ENCODE data around the gene PRPF8. TPM values are rescaled to one million over a fixed set of nuclear protein-coding genes. Genes with fewer than 3 reads are reported as not detected.

Gene PRPF8
- total RNA-seq, 1 experiment from 2014 or later = 296 TPM

DNA sequence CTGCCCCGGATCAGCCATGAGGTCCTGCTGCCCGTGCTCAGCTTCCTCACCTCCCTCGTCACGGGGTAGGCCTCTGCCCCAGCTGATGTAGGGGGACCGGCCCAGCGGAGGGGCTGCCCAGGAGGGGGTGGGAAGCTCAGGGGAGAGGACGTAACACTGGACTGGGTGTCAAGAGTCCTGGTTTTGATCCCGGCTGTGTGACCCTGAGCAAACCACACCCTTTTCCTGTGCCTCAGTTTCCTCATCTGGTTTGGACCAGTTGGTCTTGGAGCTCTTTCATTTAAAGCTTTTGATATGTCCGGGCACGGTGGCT lies 46.5 kb upstream of the PRPF8 start:
- in situ Hi-C loops (cut with HindIII; ENCODE audit: low pct_unique_long_range_greater_than_20kb, low sequenced_read_pairs) (no loop called here), intact Hi-C loops (cut with micrococcal nuclease; ENCODE audit: unreplicated experiment) (no loop called here)
- POLR2A ChIA-PET = interaction anchor here (0.5 kb wide), 1 partner anchor 142 kb away, joined by 7 read pairs; no protein-coding TSS in a partner anchor
- Histone ChIP-seq H3K27ac (ENCODE audit: low read length) (no peak overlapping the region), H3K4me3 (ENCODE audit: low read depth in 2 of 2, low read length in 2 of 2) (no peak overlapping the region), H3K9me3 (ENCODE audit: control insufficient read depth, insufficient read depth, low read depth, low read length) (no peaks in the 10 kb centered on the region), H3K36me3 (ENCODE audit: control insufficient read depth, insufficient read depth, low read length) (no peaks in the 10 kb centered on the region), H3K27me3 (ENCODE audit: control insufficient read depth, insufficient read depth, low read length) (no peaks in the 10 kb centered on the region), H3K4me1 (ENCODE audit: control insufficient read depth, insufficient read depth, low read length) (peaks cover 7% of the 10 kb centered on the region)
- TF ChIP-seq SIN3A (IDR thresholded peaks at IDR 0.05; ENCODE audit: borderline replicate concordance, insufficient read depth, low read depth, low read length) = no peak
- no peak for TF ChIP-seq CTCF (IDR thresholded peaks at IDR 0.05)
- TF ChIP-seq REST (IDR thresholded peaks at IDR 0.05; ENCODE audit: insufficient read depth in 1 of 2, low read depth in 2 of 2, low read length in 1 of 2) = no peak
- no peak for TF ChIP-seq POLR2AphosphoS5 (IDR thresholded peaks at IDR 0.05; ENCODE audit: low read depth, low read length)
- no peak for TF ChIP-seq TCF7L2 (IDR thresholded peaks at IDR 0.05; ENCODE audit: low read depth, low read length)
- no peak for ATAC-seq
- BruUV-seq (replicated peaks) = no TSS peak
- CTCF ChIA-PET = no interaction called here
- no peak for DNase-seq (ENCODE audit: low read depth, low spot score)

- intact Hi-C loops (cut with micrococcal nuclease; ENCODE audit: unreplicated experiment) = no loop called here
- Histone ChIP-seq H3K36me3 (ENCODE audit: control insufficient read depth, insufficient read depth, low read length) (no peaks in the 10 kb centered on the region), H3K9me3 (ENCODE audit: control insufficient read depth, insufficient read depth, low read depth, low read length) (no peaks in the 10 kb centered on the region), H3K4me1 (ENCODE audit: control insufficient read depth, insufficient read depth, low read length) (peaks cover 2% of the 10 kb centered on the region; the same call in 1 of the 2 replicates), H3K27me3 (ENCODE audit: control insufficient read depth, insufficient read depth, low read length) (no peaks in the 10 kb centered on the region), H3K4me3 (ENCODE audit: low read depth in 2 of 2, low read length in 2 of 2) (no peak overlapping the region), H3K27ac (ENCODE audit: low read length) (no peak overlapping the region)
- ChIA-PET CTCF (no interaction called here), POLR2A (no interaction called here)
- DNase-seq (ENCODE audit: low read depth, low spot score) (no peak), ATAC-seq (peak; percentile 58)
- in situ Hi-C loops (cut with HindIII; ENCODE audit: low pct_unique_long_range_greater_than_20kb, low sequenced_read_pairs) = no loop called here
- TF ChIP-seq SIN3A (IDR thresholded peaks at IDR 0.05; ENCODE audit: borderline replicate concordance, insufficient read depth, low read depth, low read length) (no peak), POLR2AphosphoS5 (IDR thresholded peaks at IDR 0.05; ENCODE audit: low read depth, low read length) (no peak), TCF7L2 (IDR thresholded peaks at IDR 0.05; ENCODE audit: low read depth, low read length) (no peak), REST (IDR thresholded peaks at IDR 0.05; ENCODE audit: insufficient read depth in 1 of 2, low read depth in 2 of 2, low read length in 1 of 2) (no peak), CTCF (IDR thresholded peaks at IDR 0.05) (no peak)
- no TSS peak for BruUV-seq (replicated peaks)
Observed at GRCh38 chr17:1730326-1731193, 45.9 kb upstream of the PRPF8 start.
